Fibroblast of lung (primary cell): ENCODE results near the gene SORCS2. TPM values are rescaled to one million over a fixed set of nuclear protein-coding genes. Genes with fewer than 3 reads are reported as not detected.

Experiments
- DNase-seq, 2 donors: peaks; one replicate each; pipeline versions ENCODE4 v3.0.0 to v3.0.0-alpha.2; 2010; ENCODE audit warnings: low read depth in 2 of 2
- H2AFZ ChIP-seq: 2 replicates; pipeline ENCODE4 v1.5.1; 2012; ENCODE audit warnings: low read length, control low read depth, inconsistent platforms
- H3K27ac ChIP-seq: 2 replicates; pipeline ENCODE4 v1.5.1; 2011; ENCODE audit warnings: low read length, control low read depth; ENCODE audit not compliant: insufficient read depth
- H3K27me3 ChIP-seq: 2 replicates; pipeline ENCODE4 v1.5.1; 2011; ENCODE audit warnings: mild to moderate bottlenecking, low read length; ENCODE audit not compliant: control insufficient read depth, insufficient read depth
- H3K36me3 ChIP-seq: 2 replicates; pipeline ENCODE4 v1.5.1; 2011; ENCODE audit warnings: low read length; ENCODE audit not compliant: control insufficient read depth, insufficient read depth
- H3K4me1 ChIP-seq: 2 replicates; pipeline ENCODE4 v1.5.1; 2011; ENCODE audit warnings: low read length; ENCODE audit not compliant: control insufficient read depth, insufficient read depth; ENCODE audit errors: extremely low read depth
- H3K4me2 ChIP-seq: 2 replicates; pipeline ENCODE4 v1.5.1; 2011; ENCODE audit warnings: low read length, control low read depth; ENCODE audit not compliant: insufficient read depth; ENCODE audit errors: extremely low read depth
- H3K4me3 ChIP-seq, 4 experiments: fragments of 200-600 bp in 1 of 4; sonication (generic) in 1 of 4; replicated peaks in 1 of 4; 2 replicates each; pipeline ENCODE4 v1.5.1; 2011 to 2016; ENCODE audit warnings: low read length in 4 of 4, low read depth in 3 of 4, mild to moderate bottlenecking in 3 of 4, control low read depth in 2 of 4, inconsistent platforms in 1 of 4, mixed read lengths in 1 of 4; ENCODE audit not compliant: insufficient read depth in 1 of 4; ENCODE audit errors: control extremely low read depth in 1 of 4
- H3K79me2 ChIP-seq: 2 replicates; pipeline ENCODE4 v1.5.1; 2012; ENCODE audit warnings: mild to moderate bottlenecking, low read length, inconsistent platforms; ENCODE audit not compliant: control insufficient read depth, insufficient read depth
- H3K9ac ChIP-seq: 2 replicates; pipeline ENCODE4 v1.5.1; 2011; ENCODE audit warnings: mild to moderate bottlenecking, low read length, control low read depth; ENCODE audit not compliant: insufficient read depth
- H3K9me3 ChIP-seq: 2 replicates; pipeline ENCODE4 v1.5.1; 2012; ENCODE audit warnings: low read depth, low read length; ENCODE audit not compliant: control insufficient read depth, insufficient read depth
- H4K20me1 ChIP-seq: 2 replicates; pipeline ENCODE4 v1.5.1; 2011; ENCODE audit warnings: low read length; ENCODE audit not compliant: control insufficient read depth, insufficient read depth; ENCODE audit errors: extremely low read depth
- CTCF ChIP-seq, 2 donors: IDR thresholded peaks in 1 of 2; conservative IDR thresholded peaks in 1 of 2; 1 replicate in 1 of 2; 2 replicates in 1 of 2; pipeline ENCODE4 v1.5.1; 2011 to 2012; ENCODE audit warnings: low read length in 2 of 2, control low read depth in 1 of 2, inconsistent platforms in 1 of 2, low read depth in 1 of 2, mild to moderate bottlenecking in 1 of 2
- EZH2 ChIP-seq: IDR thresholded peaks from 2 replicates; pipeline ENCODE4 v1.5.1; 2012; ENCODE audit warnings: low read length, control low read depth, mild to moderate bottlenecking; ENCODE audit errors: missing control alignments
- polyA plus RNA-seq, 2 donors: library from polyadenylated mRNA; depleted of rRNA in 1 of 2; stranded (reverse) in 1 of 2; unstranded in 1 of 2; fragments of >200 nt; gene quantifications; 2 replicates each; pipeline ENCODE4 v1.2.1, GENCODE V29; 2011 to 2012; ENCODE audit warnings: missing spikeins in 1 of 2
- total RNA-seq: library from RNA; depleted of rRNA; stranded (reverse); fragments of >200 nt; gene quantifications from 2 replicates; pipeline ENCODE4 v1.2.1, GENCODE V29; 2014

The SORCS2 gene
- total and polyA plus RNA-seq, 2 donors (not counting 1 experiment from before 2014, with no cell fraction given), result 0.17 to 0.41 TPM

DNA sequence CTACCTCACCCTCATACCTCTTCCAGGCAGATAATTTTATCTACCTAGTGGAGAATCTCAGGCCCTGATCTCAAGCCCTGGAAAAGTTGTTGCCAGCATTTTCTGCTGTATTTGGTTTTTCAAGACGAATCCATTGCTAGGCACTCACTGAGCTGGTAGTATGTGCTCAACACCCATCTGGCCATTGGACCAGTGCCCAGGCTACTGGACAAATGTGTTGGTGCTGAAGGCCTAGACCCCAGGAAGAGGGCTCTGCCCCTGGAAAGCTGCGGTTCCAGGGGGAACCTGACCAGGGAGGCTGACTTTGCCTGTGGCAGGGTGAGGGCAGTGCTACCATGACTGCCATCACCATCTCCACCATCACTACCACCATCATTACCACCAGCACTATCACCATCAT, 170.0 kb downstream of the SORCS2 start:
- H4K20me1 ChIP-seq, result no peaks in the 10 kb centered on the region
- H3K4me1 ChIP-seq, result peaks cover 2% of the 10 kb centered on the region
- H3K4me3 ChIP-seq, result no peak overlapping the region
- H3K79me2 ChIP-seq, result no peaks in the 10 kb centered on the region
- H3K27ac ChIP-seq, result no peak overlapping the region
- peaks cover 22% of the 10 kb centered on the region for H3K27me3 ChIP-seq
- H3K9ac ChIP-seq, result no peak overlapping the region
- no peak for TF ChIP-seq CTCF (conservative IDR thresholded peaks at IDR 0.05 in 1 of 2, IDR thresholded peaks at IDR 0.05 in 1 of 2; ENCODE audit: low read depth in 1 of 2, low read length in 2 of 2)
- no peak for TF ChIP-seq EZH2
- no peak for DNase-seq
- no peaks in the 10 kb centered on the region for H3K9me3 ChIP-seq
- no peak overlapping the region for H3K4me2 ChIP-seq
- no peaks in the 10 kb centered on the region for H3K36me3 ChIP-seq
- no peak overlapping the region for H2AFZ ChIP-seq

GRCh38 chr4:7362862-7363430, 170.6 kb downstream of the SORCS2 start:
- Histone ChIP-seq H2AFZ (no peak overlapping the region), H3K4me3 (no peak overlapping the region), H4K20me1 (no peaks in the 10 kb centered on the region), H3K4me2 (no peak overlapping the region), H3K9ac (no peak overlapping the region), H3K27me3 (peaks cover 22% of the 10 kb centered on the region), H3K4me1 (peaks cover 2% of the 10 kb centered on the region), H3K36me3 (no peaks in the 10 kb centered on the region), H3K79me2 (no peaks in the 10 kb centered on the region), H3K27ac (no peak overlapping the region), H3K9me3 (no peaks in the 10 kb centered on the region)
- TF ChIP-seq EZH2 (no peak), CTCF (conservative IDR thresholded peaks at IDR 0.05 in 1 of 2, IDR thresholded peaks at IDR 0.05 in 1 of 2; ENCODE audit: low read depth in 1 of 2, low read length in 2 of 2) (no peak)
- DNase-seq, result no peak

DNA sequence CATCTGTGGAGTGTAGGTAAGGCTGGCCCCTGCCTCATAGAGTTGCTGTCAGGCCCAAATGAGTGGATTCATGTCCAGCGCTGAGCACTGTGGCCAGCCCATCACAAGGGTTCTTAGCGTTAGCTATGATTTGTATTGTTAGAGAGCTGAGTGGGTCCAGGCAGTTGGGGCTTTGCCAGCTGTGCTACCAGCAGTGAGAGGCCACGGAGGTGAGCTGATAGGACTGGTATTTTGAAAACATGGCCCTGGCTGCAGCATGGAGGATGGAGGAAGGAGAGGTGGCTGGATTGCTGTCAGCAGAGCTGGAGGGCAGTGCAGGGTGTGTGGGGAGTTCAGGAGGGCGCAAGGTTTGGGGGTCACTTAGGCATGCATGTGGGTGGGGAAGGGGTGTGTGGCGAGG, 172.6 kb downstream of the SORCS2 start:
- Histone ChIP-seq H3K27me3 (peaks cover 26% of the 10 kb centered on the region), H3K9ac (no peak overlapping the region), H3K4me1 (no peaks in the 10 kb centered on the region), H3K4me3 (no peak overlapping the region), H3K27ac (no peak overlapping the region), H3K9me3 (no peaks in the 10 kb centered on the region), H4K20me1 (no peaks in the 10 kb centered on the region), H3K79me2 (no peaks in the 10 kb centered on the region), H3K4me2 (no peak overlapping the region), H3K36me3 (no peaks in the 10 kb centered on the region), H2AFZ (no peak overlapping the region)
- TF ChIP-seq CTCF (conservative IDR thresholded peaks at IDR 0.05 in 1 of 2, IDR thresholded peaks at IDR 0.05 in 1 of 2; ENCODE audit: low read depth in 1 of 2, low read length in 2 of 2) (no peak), EZH2 (no peak)
- DNase-seq, result no peak
